H1 (cell line): Measurements from ENCODE around the gene PLXNA4.

ENCODE experiments used
- BRCA1 ChIP-seq: IDR thresholded peaks from 2 replicates; pipeline ENCODE4 v1.6.1; 2012; ENCODE audit warnings: low read depth, low read length, improper control_type of control experiment
- EZH2 ChIP-seq: fragments of 200-600 bp; sonication (generic); IDR thresholded peaks from 2 replicates; pipeline ENCODE4 v1.7.1; 2012; ENCODE audit warnings: low read depth, mild to moderate bottlenecking, moderate library complexity, low read length, inconsistent platforms; ENCODE audit not compliant: severe bottlenecking
- KDM1A ChIP-seq: fragments of 200-600, 300-600 bp; sonication (generic); IDR thresholded peaks from 2 replicates; pipeline ENCODE4 v1.7.1; 2016; ENCODE audit warnings: mild to moderate bottlenecking, low read length, borderline replicate concordance
- PHF8 ChIP-seq: fragments of 200-600 bp; sonication (generic); conservative IDR thresholded peaks from 2 replicates; pipeline ENCODE4 v1.7.1; 2012; ENCODE audit warnings: low read depth, mild to moderate bottlenecking, inconsistent platforms, low read length, moderate library complexity
- POLR2AphosphoS5 ChIP-seq: IDR thresholded peaks from 2 replicates; pipeline ENCODE4 v1.6.1; 2011; ENCODE audit warnings: low read depth, low read length
- RBBP5 ChIP-seq: IDR thresholded peaks from 2 replicates; pipeline ENCODE4 v1.7.1; 2012; ENCODE audit warnings: low read depth, mild to moderate bottlenecking, inconsistent platforms, low read length, moderate library complexity, borderline replicate concordance
- SIN3A ChIP-seq, 2 experiments: IDR thresholded peaks in 1 of 2; conservative IDR thresholded peaks in 1 of 2; 2 replicates each; pipeline ENCODE4 v1.6.1; 2011 to 2012; ENCODE audit warnings: low read length in 2 of 2, improper control_type of control experiment in 1 of 2, low read depth in 1 of 2, mild to moderate bottlenecking in 1 of 2
- TEAD4 ChIP-seq: IDR thresholded peaks from 2 replicates; pipeline ENCODE4 v1.6.1; 2012; ENCODE audit warnings: low read depth, low read length, inconsistent platforms, mixed read lengths
- TF ChIP-seq, protein P1 (sequence below), 3 experiments: IDR thresholded peaks; 1 replicate in 2 of 3; 2 replicates in 1 of 3; pipeline versions ENCODE4 v1.5.1 to v1.6.1; 2011; ENCODE audit warnings: low read length in 3 of 3, mild to moderate bottlenecking in 3 of 3, inconsistent platforms in 2 of 3, low read depth in 1 of 3, moderate library complexity in 1 of 3; ENCODE audit not compliant: insufficient read depth in 1 of 3; ENCODE audit errors: control extremely low read depth in 1 of 3

DNA sequence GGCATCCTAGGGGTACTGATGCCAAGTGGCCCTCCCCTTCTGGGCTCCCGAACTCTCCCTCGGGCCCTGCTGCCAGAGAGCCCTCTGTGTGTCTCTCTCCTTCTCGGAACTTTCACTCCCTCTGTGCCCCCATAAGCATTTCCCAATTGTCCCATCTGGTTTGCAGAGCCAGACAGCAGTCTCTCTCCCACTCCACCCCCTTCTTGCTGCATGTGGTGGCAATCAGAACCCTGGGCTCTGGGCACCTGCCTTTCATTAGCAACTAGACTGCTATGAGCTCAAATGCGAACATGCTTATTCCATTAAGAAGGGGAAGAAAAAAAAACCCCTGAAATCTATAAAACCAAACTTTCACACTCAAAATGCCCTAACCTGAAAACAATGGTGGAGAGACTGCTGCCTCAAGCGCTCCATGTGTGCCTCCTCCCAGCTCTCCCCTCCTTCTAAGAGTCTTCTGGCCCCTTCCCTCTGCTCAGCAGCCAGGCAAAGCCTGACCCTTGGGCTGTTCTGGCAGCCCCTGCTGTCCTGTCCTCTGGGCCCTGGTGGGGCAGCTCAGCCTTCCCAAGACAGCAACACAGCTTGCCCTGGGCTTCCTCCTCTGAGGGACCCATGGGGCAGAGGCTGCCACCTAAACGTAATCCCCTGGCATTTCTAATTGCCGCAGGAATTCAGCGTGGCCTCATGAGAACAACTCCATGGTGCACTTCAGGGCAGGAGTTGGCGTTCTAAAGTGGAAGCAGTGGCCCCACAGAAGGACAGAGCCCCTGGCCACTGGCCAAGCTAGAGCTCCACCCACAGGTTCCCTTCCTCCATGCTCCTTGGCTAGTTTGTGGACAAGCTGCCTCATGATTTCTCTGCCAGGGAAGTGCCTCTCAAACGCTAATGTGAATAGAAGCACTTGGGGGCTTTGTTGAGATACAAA is 415.4 kb downstream of the PLXNA4 start:
- TF ChIP-seq, protein P1, sequence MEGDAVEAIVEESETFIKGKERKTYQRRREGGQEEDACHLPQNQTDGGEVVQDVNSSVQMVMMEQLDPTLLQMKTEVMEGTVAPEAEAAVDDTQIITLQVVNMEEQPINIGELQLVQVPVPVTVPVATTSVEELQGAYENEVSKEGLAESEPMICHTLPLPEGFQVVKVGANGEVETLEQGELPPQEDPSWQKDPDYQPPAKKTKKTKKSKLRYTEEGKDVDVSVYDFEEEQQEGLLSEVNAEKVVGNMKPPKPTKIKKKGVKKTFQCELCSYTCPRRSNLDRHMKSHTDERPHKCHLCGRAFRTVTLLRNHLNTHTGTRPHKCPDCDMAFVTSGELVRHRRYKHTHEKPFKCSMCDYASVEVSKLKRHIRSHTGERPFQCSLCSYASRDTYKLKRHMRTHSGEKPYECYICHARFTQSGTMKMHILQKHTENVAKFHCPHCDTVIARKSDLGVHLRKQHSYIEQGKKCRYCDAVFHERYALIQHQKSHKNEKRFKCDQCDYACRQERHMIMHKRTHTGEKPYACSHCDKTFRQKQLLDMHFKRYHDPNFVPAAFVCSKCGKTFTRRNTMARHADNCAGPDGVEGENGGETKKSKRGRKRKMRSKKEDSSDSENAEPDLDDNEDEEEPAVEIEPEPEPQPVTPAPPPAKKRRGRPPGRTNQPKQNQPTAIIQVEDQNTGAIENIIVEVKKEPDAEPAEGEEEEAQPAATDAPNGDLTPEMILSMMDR (IDR thresholded peaks at IDR 0.05; ENCODE audit: control extremely low read depth in 1 of 3, insufficient read depth in 1 of 3, low read depth in 1 of 3, low read length in 3 of 3), result no peak
- TF ChIP-seq PHF8, result no peak
- TF ChIP-seq RBBP5, result no peak
- TF ChIP-seq EZH2, result no peak
- no peak for TF ChIP-seq SIN3A (conservative IDR thresholded peaks at IDR 0.05 in 1 of 2, IDR thresholded peaks at IDR 0.05 in 1 of 2; ENCODE audit: low read depth in 1 of 2, low read length in 2 of 2)
- TF ChIP-seq BRCA1, result no peak
- no peak for TF ChIP-seq KDM1A
- no peak for TF ChIP-seq POLR2AphosphoS5
- no peak for TF ChIP-seq TEAD4
